T follicular helper cell (primary cell): Measurements from ENCODE around the gene HID1.

ENCODE experiments used
- DNase-seq: peaks from one replicate; pipeline ENCODE4 v3.0.0-alpha.2; 2020; ENCODE audit warnings: low read depth

The HID1 gene

DNA sequence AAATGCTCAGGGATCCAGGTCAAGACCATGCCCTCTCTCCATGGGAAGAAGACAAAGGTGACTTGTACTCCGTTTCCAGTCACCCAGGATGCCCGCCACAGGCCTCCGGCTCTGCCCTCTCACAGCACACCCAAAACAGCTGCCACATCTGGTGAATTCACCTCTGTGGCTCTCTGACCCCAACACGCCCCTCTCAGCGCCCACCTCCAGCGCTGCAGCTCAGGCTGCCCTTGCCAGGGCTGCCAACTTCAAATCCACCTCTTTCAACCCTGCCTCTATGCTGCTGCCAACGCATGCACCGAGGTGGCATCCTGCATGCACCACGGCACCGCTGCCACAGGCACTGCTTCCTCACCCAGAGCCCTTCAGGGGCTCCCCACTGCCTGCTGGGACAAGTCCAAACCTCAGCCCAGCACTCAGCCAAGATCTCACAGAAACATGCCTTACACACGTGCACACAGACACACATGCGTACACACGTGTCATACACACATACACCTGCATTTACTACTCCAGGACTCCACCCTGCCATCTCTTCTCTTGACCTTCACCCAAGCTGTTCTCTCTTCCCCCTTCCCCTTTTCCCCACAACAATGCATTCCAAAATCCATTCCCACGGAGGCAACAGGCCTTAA, 7.5 kb downstream of the HID1 start:
- no peak for DNase-seq

DNA sequence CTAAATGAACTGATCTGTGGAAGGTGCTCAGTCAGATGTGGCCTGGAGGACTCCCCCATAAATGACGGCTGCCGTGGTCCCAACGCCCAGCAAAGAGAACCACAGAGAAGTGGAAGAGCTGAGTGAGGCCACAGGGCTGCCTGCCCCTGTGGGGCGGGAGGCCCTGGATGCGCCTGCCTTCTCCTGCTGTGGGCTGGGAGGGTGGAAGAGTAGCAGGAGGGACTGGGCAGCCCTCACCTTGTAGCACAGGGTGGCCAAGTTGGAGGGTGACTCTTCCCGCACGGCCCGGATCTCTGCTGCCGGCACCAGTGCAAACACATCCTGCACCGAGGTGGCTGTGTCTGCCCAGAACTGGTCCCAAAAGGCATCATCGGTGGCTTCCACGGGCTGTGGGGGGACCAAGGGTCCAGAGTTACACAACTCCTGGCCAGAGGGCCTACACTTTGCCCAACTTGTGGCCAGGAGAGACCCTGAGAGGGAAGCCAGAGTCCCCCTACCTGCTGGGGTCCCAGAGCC, 8.3 kb downstream of the HID1 start:
- no peak for DNase-seq

DNA sequence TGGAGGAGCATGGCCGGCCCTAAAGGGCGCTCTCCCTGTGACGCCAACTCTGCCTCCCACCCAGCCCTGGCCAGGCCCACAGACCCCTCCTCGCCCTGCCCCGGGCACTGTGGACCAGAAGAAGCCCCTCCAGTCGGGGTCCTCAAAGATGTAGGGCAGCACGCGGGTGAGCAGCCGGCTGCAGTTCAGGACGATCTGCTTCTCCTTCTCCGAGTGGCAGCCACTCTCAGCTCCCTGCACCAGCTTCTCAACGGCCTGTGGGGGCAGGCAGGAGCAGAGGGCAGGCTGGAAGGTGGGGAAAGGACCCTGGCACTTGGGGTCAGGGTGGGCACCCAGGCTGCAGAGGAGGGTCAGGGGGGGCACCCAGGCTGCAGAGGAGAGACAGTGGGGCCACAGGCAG, 8.9 kb downstream of the HID1 start:
- no peak for DNase-seq

DNA sequence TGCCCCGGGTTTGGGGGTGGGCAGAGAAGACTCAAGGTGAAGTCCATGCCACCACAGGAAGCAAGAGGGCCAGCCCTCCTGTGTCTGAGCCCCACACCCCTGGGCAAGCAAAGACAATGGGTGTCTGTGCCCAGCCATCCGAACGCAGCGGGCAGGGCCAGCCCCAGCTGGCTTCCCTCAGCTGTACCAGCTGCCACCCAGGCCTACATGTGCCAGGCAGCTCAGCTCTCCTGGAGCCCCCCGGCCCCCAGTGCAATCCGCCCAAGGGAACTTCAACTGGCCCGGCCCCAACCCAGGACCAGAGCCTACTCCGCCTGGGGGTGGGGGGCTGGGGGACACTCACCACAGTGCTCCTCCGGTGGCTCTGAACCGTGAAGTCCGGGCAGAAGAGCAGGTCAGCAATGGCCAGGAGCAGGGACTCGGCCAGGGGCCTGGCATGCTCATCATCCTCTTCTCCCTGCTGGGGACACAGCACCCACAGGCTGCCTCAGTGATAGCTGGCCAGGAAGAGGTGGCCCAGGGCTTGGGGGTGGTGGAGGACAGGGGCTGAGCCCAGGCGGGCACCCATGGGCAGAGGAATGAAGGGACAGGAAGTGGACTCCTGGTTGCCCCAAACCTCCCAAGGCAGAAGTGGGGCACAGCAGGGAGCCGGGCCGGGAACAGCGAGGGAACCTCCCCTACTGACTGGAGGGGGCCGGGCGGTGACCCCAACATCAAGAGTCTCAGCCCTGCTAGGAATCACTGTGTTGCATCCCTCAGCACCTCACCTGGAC, 9.8 kb downstream of the HID1 start:
- DNase-seq = no peak

DNA sequence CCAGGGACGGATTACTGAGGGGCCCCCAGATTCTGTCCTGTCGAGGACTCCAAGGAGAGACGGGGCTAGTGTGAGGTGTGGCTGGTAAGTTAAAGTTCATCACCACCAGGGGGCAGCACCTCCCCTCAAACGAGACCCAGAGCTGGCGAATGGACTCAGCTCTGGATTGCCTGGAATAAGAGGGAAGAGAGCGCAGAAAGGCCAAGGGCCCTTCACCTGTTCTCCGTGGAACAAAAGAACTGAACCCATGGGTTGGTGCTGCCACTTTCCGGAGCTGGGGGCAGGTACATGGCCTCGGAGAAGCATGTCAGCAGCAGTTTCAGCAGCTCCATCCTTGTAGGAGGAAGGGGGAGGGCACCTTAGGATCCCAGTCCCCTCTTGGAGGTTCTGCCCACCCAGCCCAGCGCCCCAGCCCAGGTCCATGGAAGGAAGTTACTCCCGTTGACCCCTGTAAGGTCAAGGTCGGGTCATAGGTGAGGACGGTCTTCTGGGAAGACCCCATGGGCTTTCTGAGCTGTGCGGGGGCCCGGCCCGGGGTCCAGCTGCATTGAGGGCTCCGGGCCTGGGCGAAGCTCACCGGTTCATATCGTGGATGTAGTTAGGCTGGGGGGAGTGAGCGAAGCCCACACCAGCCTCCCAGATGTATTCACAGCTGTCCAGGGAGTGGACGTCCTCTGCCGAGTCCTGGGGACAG, 10.8 kb downstream of the HID1 start:
- peak; percentile 74 for DNase-seq

DNA sequence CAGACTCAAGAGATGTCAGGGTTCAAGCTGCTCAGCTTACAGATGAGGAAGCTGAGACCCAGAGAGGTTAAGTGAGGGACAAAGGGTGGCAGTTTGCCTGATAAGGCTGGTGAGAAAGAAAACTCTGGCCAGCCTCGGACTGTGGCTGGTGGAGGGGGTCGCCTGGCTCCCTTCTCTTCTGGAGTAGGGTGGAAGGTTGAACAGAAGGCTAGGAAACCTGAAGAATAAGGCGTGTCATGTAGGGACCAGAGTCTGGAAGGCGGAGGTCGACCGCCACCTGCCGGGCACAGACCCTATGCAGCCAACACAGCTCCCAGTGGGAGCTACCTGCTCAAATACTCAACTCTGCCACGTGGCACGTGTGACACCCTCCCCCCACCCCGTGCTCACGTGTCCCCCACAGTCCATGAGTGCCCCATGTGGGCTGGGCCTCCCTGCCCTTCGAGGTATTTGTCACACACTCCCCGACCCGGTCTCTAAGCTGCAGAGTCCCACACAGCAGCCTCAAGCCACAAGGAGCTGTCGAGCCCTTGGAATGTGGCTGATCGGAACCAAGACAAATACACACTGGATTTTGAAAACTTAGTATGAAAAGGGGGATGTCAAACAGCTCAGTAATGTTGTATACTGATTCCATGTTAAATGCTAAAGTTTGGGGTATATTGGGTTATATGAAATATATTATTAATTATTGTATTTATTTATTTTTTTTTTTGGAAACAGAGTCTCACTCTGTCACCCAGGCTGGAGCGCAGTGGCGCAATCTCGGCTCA, 11.8 kb downstream of the HID1 start:
- no peak for DNase-seq

DNA sequence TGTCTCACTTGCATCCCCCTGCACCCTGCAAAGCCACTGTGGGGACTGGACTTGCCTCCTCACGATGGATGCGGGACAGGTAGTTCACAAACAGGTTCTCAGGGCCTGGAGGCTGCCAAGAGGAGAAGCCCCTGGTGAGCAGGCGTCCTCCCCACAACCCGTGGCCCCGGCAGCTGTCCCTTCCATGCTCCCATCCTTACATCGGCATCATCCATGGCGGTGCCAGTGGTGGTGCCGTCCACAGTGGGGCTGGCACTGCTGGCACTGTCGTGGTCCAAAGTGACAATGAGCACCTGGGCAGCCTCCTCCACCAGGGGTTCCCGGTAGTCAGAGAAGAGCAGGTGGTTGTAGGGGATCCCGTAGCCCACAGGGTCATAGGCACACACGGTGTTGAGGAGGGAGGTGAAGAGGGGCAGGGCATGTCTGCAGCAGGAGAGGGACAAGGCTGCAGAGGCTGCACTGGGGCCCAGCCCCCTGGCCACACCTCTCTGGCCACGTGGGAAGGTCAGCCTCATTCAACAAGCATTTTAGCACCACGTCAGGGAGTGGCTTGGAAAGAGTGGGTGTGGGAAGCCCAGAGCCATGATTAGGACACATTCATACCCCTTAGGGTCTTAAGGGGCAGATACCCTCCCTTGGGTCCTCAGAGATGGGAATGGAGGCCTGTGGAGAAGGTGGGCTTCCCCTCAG, 12.6 kb downstream of the HID1 start:
- no peak for DNase-seq

DNA sequence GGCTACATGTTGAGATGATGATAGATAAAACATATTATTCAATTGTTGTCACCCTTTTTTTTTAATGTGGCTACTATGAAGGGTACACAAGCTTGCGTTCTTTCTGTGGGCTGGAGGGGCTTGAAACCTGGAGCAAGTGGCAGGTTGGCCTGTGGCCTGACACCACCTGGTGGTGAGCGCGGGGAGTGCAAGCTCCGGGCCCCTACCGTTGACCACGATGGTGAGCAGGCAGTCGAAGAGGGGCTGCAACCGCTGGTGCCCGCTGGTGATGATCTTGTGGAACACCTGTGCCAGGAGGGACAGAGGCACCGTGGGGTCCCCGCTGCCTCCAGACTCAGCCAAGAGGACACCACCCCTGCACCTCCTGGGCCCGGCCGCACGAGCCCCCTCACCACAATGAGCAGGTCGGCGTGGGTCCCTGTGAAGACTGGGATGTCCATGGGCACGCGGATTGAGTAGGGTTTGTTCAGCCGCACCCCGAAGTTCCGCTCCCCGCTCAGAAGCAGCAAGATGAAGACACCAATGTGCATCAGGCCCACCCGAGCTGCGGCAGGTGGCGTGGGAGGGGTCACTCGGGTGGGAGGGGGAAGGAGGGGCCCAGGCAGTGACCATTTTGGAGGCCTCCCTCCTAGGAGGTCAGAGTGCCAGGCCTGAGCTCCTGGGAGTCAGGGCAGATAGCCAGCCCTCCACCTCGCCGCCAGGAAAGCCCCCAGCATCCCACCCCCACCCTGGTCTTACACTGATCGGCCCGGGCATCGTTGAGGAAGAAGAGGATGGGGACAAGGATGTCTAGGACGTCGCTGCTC, 14.4 kb downstream of the HID1 start:
- peak; percentile 63 for DNase-seq

DNA sequence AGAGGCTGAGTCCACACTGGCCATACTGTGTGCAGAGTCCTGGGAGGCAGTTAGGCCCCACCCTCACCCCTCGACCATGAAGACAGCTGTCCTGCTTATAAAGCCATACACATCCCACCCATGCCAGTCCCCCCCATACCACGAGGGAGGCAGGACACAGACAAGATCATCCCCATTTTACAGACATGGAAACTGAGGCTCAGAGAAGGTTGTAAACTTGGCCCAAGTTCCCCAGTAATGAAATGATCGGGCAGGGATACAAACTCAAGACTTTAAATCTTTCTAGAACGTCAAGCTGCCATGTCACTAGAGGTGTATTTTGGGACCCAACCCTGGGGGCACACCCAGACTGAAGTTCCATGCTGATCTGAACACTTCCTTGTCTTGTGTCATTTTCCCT, 16.5 kb downstream of the HID1 start:
- no peak for DNase-seq

DNA sequence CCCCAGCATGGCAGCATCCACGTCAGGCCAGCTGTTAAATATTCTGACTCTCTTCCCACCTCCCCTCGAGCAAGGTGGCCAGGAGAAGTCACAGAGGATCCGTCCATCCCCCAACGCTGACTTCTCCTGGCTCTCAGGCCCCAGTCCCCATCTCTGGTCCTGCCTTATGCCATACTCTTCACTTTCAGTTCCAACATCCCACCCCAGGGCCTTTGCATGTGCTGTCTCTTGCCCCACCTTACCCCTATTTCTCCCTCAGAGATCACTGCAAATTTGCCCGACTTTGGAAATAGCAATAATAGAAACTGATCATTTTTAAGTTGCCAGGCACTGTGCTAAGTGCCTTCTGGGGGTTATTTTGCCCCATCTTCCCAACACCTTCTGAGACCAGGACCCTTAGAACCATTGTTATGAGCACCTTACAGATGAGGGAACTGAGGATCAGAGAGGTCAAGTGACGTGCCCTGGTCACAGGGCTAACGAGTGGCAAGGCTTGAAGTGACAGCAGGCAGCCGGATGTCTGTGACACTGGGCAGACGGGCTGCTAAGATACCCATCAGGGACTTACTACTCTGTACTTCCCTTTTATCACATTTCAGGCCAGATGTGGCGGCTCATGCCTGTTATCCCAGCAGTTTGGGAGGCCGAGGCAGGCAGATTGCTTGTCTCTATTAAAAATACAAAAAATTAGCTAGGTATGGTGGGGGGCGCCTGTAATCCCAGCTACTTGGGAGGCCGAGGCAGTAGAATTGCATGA, 17.7 kb downstream of the HID1 start:
- DNase-seq = no peak

DNA sequence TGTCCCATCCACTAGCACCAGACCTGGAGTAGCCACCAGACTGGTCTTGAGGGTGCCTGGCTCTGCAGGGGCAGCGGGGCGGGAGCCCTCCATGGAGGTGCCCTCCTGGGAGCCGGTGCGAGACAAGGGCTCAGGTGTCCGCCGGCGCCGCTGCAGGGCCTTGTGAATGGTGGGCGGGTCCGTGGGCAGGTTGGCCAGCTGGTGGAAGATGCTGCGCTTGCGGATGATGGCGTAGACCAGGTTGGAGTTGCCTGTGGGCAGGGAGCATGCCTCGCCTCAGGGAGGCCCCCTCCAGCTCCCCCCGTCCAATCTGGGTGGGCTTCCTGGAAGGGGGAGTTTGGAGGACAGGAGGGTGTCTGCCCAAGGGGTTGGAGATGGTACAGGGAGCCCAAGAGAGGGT, 18.4 kb downstream of the HID1 start:
- no peak for DNase-seq

DNA sequence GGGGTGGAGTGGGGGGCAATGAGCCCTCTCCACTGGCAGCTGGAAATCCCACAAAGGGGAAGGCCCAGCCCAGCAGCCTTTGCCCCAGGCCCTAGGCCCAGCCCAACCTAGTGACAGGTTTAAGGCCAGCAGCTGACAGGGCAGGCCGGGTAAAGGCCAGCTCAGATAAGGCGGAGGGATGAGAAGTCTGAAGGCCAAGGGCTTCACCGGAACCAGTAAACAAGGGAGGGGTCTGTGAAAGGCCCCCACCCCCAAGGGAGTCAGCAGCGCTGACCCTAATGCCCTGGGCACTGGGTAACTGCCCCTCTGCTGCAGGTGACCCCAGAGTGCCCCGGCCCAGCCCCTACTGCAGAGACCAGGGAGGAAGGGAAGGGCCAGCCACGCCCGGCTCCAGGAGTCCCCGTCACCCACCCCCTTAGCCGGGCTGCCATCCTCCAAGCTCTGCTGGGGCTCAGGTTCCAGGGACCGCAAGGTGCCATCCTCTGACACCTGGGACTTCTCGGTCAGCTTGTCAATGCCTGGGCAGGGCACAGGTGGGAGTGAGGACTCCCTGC, 19.3 kb downstream of the HID1 start:
- no peak for DNase-seq

DNA sequence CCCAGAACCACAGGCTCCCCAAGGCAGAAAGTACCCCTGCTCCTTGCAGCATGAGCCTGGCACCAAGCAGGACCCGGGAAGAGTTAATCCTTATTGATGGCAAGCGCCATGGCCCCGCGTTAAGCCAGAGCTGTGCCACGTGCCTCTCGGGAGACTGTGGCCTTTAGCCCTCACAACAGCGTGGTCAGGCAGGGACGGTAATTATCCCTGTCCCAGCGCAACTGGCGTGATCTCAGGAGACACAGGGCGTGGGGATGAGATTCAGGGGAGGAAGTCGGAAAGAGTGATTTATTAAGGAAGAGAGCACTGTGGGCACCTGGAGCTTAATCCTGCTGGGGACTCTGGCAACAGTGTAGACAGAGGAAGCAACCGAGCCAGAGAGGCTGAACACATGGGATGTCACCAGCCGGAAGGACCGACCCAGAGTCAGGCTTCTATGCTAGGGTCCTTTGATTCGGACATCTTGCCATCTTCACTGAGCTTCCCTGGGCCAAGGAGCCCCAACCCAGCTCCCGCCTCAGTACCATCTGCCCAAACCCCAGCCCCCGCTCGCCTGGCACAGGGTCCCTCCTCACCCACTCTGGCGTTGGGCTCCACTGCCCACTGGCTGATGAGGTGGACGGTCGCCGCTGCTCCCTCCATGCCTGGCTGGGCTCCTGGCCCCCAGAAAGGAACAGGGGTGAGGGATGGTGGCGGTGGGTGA, 20.0 kb downstream of the HID1 start:
- no peak for DNase-seq

DNA sequence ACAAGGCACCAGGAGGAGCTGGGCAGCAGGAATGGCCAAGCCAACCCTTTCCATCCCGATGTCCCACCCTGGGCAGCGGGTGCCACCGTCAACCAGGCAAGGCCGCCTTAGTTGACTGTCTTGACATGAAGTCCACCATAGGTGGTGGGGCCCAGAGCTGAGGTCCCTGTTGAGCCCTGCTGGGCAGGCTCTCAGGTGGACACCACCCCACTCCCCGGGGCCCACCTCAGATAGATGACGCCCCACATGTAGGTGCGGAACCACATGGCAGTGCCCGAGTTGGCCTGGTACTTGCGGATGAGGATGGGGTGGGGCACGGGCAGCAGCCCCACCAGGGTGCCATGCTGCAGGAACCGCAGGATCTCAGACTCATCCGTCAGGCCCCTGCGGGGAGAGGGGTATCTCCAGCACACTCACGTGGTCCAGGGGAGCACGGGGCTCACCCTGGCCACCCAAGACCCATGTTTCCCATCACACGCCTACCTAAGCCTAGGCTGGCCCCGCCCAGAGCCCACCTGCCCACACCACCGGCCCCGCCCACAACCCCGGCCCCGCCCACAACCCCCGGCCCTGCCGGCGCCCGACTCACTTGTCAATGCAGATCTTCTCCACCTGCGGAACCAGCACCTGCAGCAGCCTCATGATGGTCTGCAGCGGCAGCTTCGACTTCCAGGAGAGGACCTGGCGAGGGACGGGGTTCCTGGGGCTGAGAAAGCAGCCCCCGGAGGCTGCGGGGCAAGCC, 20.7 kb downstream of the HID1 start:
- DNase-seq = no peak

DNA sequence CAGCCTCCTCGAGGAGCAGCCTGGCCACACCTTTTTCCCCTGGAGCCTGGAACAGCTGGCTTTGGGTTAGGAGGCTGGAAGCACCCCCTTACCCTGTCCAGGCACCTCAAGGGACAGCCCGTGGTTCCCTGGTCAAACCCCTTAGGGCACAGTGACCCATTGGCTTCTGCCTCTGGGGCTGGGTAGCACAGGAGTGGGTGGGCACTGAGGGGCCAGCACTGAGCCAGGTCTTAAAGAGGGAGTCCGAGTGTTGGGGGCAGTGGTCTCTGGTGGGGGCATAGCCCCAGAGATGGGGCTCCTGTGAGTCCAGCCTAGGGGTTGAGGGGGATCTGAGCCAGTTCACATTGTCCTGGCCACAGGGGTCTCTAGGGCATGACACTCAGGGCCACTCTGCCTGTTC, 21.5 kb downstream of the HID1 start:
- no peak for DNase-seq

DNA sequence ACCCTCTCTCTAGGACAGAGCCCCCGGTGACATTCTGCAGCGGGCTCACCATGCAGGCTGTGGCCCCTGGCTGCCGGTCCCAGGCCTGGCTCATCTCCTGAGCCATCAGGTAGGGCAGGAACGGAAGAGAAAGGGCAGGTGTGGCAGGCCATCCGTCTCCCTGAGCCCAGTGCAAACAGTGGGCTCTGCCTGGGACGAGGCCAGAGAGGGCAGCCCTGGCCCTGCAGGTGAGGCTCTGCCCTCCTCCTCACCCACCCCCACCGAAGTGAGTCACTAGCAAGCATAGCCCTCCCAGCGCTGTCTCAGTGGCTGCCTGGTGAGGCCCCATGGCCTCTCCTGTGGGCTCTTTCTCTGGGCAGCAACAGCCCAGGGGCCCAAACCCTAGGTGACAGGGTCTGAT, 22.4 kb downstream of the HID1 start:
- no peak for DNase-seq

DNA sequence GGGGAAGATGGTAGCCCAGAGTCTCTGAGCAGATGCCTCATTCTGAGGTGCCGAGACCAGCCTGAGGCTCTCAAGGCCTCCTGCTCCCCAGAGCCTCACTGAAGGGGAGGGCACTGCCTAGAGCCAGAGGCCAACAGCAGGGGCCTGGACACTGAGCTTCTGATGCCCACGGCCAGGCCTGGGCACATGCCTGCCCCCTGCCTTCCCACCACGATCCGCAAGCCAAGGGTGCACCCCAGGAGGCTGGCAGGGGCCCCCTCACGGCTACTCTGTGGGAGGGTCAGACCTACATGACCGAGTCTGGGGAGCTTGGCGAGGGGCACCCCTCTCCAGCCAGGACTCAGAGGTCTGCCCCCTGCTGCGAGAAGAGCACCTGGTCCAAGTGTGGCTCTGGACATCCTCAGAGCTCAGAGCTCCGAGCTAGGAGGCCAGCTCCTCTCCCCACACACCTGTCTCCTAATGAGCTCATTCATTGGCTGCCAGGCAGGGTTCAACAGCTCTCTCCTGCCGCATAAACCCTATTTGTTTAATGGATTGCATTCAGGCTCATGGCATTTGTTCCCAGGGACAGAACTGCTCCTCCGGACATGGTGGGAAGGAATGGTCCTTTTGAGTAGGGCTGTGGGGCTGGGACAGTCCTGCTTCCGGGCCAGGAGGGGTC, 23.0 kb downstream of the HID1 start:
- no peak for DNase-seq
